Measurements from ENCODE around the gene TERF2IP. TPM values are rescaled to one million over a fixed set of nuclear protein-coding genes. Genes with fewer than 3 reads are reported as not detected.

The TERF2IP gene
- total RNA-seq, 2 donors from 2014 or later, result 27.1 to 37.0 TPM

- Histone ChIP-seq H3K4me1 (peaks cover 16% of the 10 kb centered on the region), H3K9me3 (no peaks in the 10 kb centered on the region), H3K36me3 (no peaks in the 10 kb centered on the region), H3K9ac (ENCODE audit: low read depth in 2 of 2, low read length in 2 of 2) (no peak overlapping the region), H3K4me3 (no peak overlapping the region), H3K27ac (no peak overlapping the region), H3K27me3 (no peaks in the 10 kb centered on the region)
- peak; percentile 39 for TF ChIP-seq CTCF (IDR thresholded peaks at IDR 0.05)
- DNase-seq, result no peak
- intact Hi-C loops (cut with DNase I), result loop anchor here (10.0 kb wide), 1 partner anchor 146 kb away; no protein-coding TSS in a partner anchor
Measured at GRCh38 chr16:75621170-75621477, 26.4 kb upstream of the TERF2IP start.

DNA sequence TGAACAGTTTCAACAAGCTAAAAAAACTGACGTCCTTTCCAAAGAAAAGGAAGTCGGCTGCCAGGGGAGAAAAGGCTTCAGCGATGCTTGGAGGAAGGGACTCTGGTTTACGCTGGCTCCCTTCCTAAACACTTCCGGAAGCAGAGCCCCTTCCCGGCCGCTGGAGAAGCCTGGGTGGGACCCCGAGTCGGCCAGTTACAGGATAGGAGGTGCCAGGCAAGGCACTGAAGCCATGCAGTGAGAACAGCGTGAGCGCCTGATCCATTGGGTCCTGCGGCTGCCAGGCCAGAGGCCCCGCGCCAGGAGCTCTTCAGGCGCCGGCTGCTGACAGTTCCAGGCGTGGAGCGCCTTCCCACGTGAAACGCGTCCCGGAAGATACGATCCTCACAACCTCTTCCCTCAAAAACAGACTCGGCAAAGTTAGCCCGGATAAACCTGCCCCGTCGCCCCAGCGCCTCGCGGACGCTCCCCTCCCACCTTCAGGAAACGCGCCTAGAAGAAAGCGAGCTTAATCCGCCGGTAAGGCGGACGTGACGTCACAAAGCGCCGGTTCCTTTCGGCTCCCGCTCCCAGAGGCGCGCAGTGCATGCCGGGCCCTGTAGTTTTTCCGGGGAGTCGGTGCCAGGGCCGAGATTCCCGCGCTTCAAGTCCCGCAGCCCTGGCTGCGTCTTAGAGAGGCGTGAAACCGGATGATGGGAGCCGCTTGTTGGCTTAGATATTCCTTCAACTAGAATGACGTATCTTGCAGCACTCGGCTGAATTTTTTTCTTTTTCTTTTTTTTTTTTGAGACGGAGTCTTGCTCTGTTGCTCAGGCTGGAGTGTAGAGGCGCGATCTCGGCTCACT is 24.6 kb upstream of the TERF2IP start, which contains the start of gene ADAT1:
TSS of gene ADAT1 (minus strand) at position 521 of the 845 bp plus-strand sequence. CDS start 2,482 bp downstream, outside the sequence.
- H3K4me3 ChIP-seq, result peak within 1 kb of the TSS; percentile 93
- H3K27me3 ChIP-seq, result no peaks in the 10 kb centered on the region
- H3K9ac ChIP-seq (ENCODE audit: low read depth in 2 of 2, low read length in 2 of 2), result peak within 1 kb of the TSS; percentile 88 to 91
- H3K9me3 ChIP-seq, result no peaks in the 10 kb centered on the region
- no peak for TF ChIP-seq CTCF (IDR thresholded peaks at IDR 0.05)
- DNase-seq, result peak; percentile 99
- no peaks in the 10 kb centered on the region for H3K36me3 ChIP-seq
- peaks cover 16% of the 10 kb centered on the region for H3K4me1 ChIP-seq
- intact Hi-C loops (cut with DNase I), result loop anchor here (10.0 kb wide), 1 partner anchor 148 kb away; no protein-coding TSS in a partner anchor
- peak within 1 kb of the TSS; percentile 97 for H3K27ac ChIP-seq

DNA sequence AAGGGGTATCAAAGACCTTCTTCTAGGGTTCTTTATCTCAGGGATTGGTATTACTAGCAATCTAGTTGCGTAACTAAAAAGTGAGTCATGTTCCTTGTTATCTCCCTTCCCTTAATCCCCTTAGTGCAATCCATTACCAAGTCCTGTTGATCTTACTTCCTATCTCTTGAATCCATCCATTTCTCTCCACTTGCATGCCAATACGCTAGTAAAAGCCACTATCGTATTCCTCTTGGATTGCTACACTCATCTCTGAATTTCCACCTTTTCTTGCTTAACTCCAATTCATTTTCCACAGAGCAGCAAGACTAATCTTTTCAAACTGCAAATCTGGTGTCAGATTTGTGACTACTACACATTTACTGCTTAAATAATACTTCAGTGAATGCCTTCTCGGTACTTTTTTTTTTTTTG is 22.6 kb upstream of the TERF2IP start:
- intact Hi-C loops (cut with DNase I), result loop anchor here (10.0 kb wide), 1 partner anchor 150 kb away; no protein-coding TSS in a partner anchor
- H3K36me3 ChIP-seq, result peaks cover 10% of the 10 kb centered on the region
- H3K9me3 ChIP-seq, result no peaks in the 10 kb centered on the region
- H3K9ac ChIP-seq (ENCODE audit: low read depth in 2 of 2, low read length in 2 of 2), result no peak overlapping the region
- H3K4me1 ChIP-seq, result peaks cover 16% of the 10 kb centered on the region
- DNase-seq, result no peak
- H3K27me3 ChIP-seq, result no peaks in the 10 kb centered on the region
- TF ChIP-seq CTCF (IDR thresholded peaks at IDR 0.05), result no peak
- no peak overlapping the region for H3K4me3 ChIP-seq
- H3K27ac ChIP-seq, result no peak overlapping the region

- Histone ChIP-seq H3K27me3 (no peaks in the 10 kb centered on the region), H3K27ac (no peak overlapping the region), H3K9ac (ENCODE audit: low read depth in 2 of 2, low read length in 2 of 2) (no peak overlapping the region), H3K4me1 (peaks cover 6% of the 10 kb centered on the region), H3K4me3 (no peak overlapping the region), H3K9me3 (no peaks in the 10 kb centered on the region), H3K36me3 (peaks cover 12% of the 10 kb centered on the region)
- no peak for TF ChIP-seq CTCF (IDR thresholded peaks at IDR 0.05)
- no peak for DNase-seq
- intact Hi-C loops (cut with DNase I), result loop anchor here (10.0 kb wide), 1 partner anchor 152 kb away; no protein-coding TSS in a partner anchor
Measured at GRCh38 chr16:75626806-75627205, 20.8 kb upstream of the TERF2IP start.

DNA sequence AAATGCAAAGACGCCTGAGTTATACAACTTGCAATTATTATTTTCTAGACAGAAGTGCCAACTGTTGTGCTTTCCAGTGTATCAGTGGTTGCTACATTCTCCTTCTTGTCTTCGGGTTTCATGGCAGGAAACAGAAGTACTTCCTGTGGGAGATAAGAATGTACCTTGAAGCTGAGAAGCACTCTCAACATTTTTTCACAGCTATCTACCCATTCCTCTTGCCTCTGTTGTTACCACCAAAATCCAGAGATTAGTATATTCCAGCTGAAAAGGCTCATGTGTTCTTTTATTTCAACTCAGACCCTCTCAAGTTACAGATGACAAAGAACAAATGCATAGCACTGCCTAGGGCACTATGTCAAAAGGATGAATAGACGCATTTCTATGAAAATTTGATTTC is 19.7 kb upstream of the TERF2IP start:
- H3K9me3 ChIP-seq, result no peaks in the 10 kb centered on the region
- intact Hi-C loops (cut with DNase I), result loop anchor here (10.0 kb wide), 1 partner anchor 153 kb away; no protein-coding TSS in a partner anchor
- H3K4me3 ChIP-seq, result no peak overlapping the region
- H3K27ac ChIP-seq, result no peak overlapping the region
- TF ChIP-seq CTCF (IDR thresholded peaks at IDR 0.05), result no peak
- H3K4me1 ChIP-seq, result no peaks in the 10 kb centered on the region
- peaks cover 16% of the 10 kb centered on the region for H3K36me3 ChIP-seq
- no peak overlapping the region for H3K9ac ChIP-seq (ENCODE audit: low read depth in 2 of 2, low read length in 2 of 2)
- DNase-seq, result no peak
- no peaks in the 10 kb centered on the region for H3K27me3 ChIP-seq
